GM13976 (cell line): ENCODE measurements around the gene GCNT1.
"Not testable (repeated sequence)": the region's sequence is repeated elsewhere in the genome, so short reads cannot be mapped to it uniquely, and the experiment has no call there.

Experiments
- DNase-seq: peaks from one replicate; pipeline ENCODE4 v3.0.0; 2012; ENCODE audit warnings: low spot score
- in situ Hi-C: fragments of 300-500 bp; cut with MboI; formaldehyde crosslinking; loops from one replicate; pipeline ENCODE4 v1.12.0; 2022; ENCODE audit warnings: low sequenced_read_pairs, mixed read lengths, inconsistent platforms; ENCODE audit not compliant: unreplicated experiment
- TF ChIP-seq, protein P1 (sequence below): IDR thresholded peaks from 2 replicates; pipeline ENCODE4 v1.5.1; 2012; ENCODE audit warnings: borderline replicate concordance, mild to moderate bottlenecking; ENCODE audit not compliant: insufficient read depth; ENCODE audit errors: extremely low read depth, missing control alignments, control extremely low read depth

The GCNT1 gene

DNA sequence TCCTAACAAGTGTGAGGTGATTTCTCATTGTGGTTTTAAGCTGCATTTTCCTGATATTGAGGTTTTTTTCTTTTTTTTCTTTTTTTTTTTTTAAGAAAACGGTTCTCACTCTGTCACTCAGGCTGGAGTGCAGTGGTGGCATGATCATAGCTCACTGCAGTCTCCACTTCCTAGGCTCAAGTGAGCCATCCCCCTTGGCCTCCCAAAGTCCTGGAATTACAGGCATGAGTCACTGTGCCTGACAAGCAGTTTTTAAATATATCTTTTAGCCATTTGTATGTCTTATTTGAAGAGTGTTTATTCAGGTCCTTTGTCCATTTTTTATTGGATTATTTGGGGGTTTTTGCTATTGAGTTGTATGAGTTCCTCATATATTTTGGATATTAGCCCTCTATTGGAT is 53.8 kb downstream of the GCNT1 start:
- TF ChIP-seq, protein P1, sequence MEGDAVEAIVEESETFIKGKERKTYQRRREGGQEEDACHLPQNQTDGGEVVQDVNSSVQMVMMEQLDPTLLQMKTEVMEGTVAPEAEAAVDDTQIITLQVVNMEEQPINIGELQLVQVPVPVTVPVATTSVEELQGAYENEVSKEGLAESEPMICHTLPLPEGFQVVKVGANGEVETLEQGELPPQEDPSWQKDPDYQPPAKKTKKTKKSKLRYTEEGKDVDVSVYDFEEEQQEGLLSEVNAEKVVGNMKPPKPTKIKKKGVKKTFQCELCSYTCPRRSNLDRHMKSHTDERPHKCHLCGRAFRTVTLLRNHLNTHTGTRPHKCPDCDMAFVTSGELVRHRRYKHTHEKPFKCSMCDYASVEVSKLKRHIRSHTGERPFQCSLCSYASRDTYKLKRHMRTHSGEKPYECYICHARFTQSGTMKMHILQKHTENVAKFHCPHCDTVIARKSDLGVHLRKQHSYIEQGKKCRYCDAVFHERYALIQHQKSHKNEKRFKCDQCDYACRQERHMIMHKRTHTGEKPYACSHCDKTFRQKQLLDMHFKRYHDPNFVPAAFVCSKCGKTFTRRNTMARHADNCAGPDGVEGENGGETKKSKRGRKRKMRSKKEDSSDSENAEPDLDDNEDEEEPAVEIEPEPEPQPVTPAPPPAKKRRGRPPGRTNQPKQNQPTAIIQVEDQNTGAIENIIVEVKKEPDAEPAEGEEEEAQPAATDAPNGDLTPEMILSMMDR: no peak
- in situ Hi-C loops: no loop called here
- no peak for DNase-seq

DNA sequence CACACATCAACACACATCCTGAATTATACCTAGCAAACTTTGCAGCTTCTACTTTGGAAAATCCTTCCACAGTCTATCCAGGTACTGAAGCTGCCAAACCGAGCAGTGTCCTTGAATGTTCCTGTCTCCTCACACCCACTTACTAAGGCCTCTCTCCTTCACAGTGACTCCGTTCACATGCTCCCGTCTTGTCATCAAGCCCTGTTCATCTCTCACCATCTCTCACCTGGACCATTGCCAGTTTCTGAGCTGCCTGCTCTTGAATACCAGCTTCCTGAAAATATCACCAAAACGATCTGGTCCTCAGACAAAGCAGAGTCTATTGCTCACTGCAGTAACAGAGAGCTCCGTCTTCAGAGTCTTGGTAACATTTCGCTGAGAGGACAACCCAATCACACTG is 57.4 kb downstream of the GCNT1 start:
- no peak for DNase-seq
- TF ChIP-seq, protein P1: no peak
- in situ Hi-C loops: no loop called here

DNA sequence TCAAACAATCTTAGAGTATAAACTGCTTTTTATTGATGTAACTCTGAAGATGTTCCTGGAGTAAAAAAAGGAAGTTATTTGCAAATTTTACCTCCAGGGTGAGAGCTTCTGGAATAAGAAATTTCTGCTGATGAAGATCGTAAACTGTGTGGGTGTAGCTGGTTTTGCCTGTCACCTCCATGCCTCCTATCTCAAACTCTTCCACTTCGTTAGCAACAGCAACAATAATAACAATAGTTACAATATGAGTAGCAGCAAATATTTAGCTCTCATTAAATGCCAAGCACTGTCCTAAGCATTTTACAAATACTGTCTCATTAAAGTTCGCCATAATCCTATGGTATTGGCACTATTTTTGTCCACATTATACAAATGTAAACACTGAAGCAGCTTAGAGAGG is 57.9 kb downstream of the GCNT1 start:
- DNase-seq: no peak
- in situ Hi-C loops: no loop called here
- TF ChIP-seq, protein P1: no peak

DNA sequence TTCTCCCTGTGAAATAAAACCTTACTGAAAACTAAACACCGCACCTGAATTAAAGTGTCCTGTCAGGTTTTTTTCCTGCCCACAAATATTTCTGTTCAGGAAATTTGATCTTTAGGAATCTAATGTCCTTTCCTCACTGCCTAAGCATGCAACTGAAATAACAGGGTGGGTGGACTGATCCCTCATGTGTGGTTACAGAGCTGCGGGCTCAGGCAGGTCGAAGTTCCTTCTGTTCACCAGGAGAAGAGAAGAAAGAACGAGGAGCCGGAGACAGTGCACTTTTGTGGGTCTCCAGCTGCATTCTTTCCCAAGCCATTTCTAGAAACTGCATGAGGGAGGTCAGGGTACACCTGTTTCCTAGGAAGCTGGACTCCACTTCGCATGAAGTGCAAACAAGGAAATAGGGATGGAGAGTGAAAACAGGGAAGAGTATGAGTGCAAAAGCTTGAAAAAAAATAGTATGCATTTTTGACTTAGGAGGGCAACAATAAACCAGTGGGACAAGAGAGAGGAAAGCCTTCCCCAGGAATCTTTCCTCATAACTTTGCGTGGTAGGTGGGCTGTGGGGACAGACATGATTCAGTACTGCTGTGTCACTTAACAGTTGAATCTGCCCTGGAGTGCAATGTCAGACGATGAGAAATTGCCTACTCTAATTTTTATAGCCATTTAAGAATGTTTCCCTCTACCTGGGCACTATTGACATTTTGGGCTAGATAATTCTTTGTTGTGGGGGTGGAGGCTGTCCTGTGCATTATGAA is 60.3 kb downstream of the GCNT1 start:
- in situ Hi-C loops: no loop called here
- DNase-seq: no peak
- TF ChIP-seq, protein P1: no peak

DNA sequence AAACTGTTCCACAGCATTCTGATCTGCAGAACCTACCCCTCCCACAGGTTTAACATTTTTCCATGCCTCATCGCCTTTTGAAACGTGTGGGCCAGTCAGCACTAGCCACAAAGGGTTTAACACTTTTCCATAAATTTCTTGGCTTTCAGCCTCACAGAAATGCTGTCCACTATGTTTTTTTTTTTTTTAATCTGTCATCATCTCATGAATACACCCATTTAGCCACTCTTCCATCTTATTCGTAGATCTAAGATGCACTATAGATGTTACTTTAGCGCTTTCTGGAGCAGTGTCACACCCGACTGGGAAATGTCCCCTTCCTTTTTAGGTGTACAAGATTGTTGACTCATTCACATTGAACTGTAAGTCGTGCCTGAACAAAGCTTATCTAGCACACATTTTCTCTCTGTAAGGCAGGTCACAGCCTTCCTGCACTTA is 62.3 kb downstream of the GCNT1 start:
- TF ChIP-seq, protein P1: no peak
- DNase-seq: no peak
- in situ Hi-C loops: no loop called here

DNA sequence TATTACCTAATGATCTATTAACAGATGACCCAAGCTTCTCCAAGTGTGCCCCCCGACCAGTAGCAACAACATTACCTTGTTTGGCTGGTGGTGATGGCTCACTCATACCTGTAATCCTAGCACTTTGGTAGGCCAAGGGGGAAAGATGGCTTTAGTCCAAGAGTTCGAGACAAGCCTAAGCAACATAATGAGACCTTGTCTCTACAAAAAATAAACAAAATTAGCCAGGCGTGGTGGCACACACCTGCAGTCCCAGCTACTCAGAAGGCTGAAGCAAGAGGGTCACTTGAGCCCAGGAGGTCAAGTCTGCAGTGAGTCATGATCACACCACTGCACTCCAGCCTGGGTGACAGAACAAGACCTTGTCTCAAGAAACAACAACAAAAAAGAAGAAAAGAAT is 62.9 kb downstream of the GCNT1 start:
- in situ Hi-C loops: no loop called here
- DNase-seq: no peak
- TF ChIP-seq, protein P1: no peak

DNA sequence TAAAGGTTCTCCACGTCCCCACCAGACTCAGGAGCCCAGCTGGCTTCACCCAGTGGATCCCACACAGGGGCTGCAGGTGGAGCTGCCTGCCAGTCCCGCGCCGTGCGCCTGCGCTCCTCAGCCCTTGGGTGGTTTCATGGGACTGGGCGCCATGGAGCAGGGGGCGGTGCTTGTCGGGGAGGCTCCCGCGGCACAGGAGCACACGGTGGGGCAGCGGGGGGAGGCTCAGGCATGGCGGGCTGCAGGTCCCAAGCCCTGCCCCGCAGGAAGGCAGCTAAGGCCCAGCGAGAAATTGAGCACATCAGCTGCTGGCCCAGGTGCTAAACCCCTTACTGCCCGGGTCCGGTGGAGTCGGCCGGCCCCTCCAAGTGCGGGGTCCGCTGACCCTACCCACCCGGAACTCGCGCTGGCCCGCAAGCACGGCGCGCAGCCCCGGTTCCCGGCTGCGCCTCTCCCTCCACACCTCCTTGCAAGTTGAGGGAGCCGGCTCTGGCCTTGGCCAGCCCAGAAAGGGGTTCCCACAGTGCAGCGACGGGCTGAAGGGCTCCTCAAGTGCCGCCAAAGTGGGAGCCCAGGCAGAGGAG is 64.7 kb downstream of the GCNT1 start:
- in situ Hi-C loops, DNase-seq: not testable (repeated sequence)
